GM21723 (cell line): ENCODE results near the gene POU6F2.

Experiments
- ATAC-seq: cut with Tn5 transposase; IDR thresholded peaks from one replicate; pipeline ENCODE4 v1.9.1; 2021; ENCODE audit warnings: mild to moderate bottlenecking, moderate library complexity; ENCODE audit not compliant: unreplicated experiment

Gene POU6F2

DNA sequence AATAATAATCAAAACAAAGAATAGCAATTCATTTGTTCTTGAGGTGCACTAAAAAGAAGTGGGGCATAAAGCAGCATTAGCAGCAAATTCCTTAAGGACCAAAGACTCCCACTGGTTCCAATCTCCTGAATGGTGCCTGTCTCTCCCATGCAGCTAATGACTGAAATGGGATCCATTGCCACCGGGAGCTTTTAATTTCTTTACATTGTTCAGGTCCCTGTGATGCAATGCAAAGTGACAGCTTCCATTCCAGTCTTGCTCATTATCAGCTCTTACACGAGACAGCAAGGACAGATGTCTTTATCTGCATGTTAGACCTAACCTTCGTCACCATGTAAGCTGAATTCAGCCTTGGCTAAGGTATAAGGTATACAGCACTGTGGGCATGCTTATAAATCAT is 148.1 kb downstream of the POU6F2 start:
- ATAC-seq: no peak

DNA sequence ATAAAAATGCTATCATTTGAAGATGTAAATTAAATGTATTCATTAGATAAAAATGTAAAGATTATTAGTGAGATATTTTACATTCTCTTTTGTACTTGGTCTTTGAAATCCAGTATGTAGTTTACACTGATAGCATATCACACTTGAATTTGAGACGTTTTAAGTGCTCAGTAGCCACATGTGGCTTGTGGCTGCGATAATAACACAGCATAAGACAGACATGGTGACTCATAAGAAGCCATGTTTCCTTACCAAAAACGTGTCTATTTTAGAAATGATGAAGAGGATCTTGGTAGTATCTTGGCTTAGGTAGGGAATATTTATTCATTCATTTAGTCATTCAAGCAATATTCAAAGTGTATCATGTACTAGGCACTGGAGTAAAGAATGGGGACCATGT is 149.3 kb downstream of the POU6F2 start:
- no peak for ATAC-seq

DNA sequence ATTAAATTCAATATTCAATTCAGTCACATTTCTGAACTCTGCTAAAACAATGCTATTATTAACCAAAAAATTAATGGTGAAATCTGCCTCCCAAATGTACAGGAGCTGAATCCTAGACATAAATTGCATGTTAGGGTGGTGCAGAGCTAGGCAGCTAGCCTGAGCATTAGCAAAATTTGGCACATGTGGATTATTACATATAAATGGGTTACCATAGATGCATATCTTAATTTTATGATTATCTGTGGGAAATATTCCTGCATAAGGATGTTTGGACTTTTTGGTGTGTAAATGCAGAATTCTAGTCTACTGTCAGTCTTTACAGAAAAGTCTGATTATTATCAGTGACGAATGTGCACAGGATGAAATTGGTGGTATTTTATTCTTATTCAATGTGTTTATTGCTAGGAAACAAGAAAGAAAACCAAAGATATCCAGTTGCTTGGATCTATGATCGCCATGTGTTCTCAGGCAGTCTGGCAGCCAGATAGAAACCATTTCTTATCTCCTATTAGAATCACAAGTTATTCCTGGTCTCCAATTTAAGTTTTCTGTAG is 150.7 kb downstream of the POU6F2 start:
- no peak for ATAC-seq

DNA sequence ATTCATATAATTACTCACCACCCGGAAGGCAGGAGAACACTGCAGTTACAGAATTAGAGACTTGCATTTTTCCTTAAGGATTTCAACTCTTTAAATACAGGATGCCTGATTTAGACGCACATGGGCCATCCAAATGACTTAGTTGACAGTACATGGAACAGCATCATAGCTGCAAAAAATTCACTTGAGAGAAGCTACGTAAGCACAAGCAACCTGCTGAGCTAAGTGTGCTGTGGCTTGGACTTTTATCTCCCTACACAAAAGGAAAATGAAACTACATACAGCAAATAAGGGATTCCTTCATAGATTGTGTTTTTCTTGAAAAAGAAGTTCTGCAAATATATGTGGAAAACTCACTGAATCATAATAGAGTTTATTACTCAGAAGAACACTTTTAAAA is 152.6 kb downstream of the POU6F2 start:
- ATAC-seq: no peak

DNA sequence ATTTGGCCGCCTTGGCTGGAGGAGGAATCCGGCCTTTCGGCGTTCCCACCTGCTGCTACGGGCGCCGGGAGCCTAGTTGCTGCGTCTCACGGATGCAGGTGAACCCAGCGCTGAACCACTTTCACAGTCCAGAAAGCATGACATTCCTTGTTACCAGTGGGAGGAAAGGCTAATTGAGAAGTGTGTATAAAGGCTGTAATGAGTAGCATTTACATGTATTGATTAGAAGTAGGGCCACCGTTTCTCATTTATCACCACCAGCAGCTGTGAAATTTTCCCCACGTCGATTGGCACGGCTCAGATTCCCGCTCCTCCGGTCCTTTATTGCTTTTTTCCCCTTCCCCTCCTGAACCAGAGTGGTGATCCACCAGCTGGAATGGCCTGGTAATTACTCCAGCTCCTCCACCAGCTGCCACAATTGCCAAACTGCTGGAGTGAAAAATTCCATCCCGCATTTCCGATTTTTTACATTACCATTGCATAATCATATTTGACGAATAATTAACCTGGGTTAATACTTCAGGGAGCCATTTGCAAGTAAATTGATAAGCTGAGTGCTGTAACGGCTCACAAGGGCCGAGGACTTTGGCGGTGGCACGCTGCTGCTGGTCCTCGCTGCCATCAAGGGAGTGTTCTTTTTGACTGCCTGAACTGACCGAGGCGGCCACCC is 153.3 kb downstream of the POU6F2 start:
- no peak for ATAC-seq

DNA sequence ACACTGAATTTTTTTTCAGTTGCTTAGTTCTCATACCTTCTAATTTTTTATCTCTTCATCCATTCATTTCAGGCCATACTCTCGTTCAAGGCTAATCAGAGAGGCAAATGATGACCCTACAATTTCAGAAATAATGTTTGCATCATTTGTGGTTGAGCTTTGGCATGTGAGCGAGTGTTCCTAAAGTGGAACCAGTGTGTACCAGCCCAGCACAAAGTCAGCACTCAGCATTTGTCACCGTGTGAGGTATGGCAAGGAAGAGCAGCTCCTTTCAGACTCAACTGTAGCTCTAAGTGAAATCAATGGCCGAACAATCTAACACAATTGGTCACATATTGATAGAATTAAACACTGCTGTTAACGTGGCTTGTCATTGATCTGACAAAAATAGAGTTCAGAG is 154.6 kb downstream of the POU6F2 start:
- no peak for ATAC-seq

DNA sequence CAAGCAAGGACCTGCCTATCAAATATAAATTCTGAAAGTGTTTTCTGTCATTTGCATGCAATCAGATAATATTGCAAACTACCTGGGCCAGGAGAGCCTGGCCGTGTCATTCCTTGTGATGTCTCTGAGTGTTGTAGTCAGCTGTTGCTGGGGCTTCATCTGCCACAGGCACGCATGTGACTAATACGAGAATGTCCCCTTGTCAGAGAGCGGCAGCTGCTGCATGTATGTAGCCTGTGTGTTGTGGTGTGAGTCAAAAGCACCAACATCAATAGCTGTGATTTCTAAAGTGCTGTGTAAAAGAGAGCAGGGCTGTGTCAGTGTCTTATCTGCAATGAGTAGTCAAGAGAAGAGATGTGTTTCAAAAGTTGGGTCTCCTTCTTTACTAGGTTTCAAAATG is 155.4 kb downstream of the POU6F2 start:
- no peak for ATAC-seq

DNA sequence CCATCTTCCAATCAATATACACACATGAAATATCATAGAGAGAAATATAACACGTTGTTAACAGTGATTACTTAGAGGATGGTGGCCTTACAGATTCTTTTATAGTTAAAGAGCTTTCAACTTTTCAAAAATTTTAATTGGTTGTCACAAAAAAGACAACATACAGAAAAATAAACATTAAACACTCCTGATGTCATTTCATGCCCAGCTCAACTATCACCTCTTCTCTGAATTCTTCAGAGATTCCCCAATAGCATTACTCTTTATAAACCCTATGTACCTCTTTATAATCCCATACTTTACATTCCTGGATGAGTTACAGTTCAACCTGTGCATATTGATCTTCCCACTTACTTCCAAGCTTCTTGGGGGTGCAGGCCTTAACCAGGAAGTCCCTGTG is 159.8 kb downstream of the POU6F2 start:
- no peak for ATAC-seq

DNA sequence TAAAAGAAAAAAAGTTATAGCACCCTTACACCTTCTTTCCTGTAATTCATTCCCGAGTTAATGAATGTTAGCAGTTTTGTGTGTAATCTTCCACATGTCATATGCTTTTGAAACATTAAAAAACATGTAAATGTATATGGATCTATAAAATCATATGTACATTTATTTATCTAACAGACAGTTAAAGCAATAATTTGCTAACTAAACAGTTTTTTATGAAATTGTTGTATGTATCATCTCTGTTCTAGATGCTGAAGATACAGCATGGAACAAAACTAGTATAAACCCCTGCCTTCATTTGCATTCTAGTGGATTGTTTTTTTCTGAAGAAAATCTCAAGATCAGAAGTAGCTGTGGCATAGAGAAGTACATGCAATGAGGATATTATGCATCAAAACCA is 165.0 kb downstream of the POU6F2 start:
- no peak for ATAC-seq

DNA sequence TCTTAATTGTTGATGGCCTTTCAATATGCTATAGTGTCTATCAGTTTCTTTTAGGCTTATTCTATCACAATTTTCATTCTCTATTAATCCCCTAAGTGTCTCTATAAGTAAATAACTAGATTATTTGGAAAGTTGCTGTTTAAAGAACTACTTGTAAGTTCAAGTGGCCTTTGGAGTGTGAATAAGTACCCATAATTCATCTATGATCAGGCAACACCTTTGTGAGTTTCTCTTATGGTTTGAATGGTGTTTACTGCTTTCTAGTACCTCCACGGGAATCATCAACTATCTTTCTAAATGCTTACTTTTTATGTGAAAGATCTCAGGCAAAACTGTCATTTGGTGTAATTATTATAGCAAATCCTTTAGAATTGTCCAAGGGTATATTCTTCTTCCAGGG is 166.7 kb downstream of the POU6F2 start:
- no peak for ATAC-seq

DNA sequence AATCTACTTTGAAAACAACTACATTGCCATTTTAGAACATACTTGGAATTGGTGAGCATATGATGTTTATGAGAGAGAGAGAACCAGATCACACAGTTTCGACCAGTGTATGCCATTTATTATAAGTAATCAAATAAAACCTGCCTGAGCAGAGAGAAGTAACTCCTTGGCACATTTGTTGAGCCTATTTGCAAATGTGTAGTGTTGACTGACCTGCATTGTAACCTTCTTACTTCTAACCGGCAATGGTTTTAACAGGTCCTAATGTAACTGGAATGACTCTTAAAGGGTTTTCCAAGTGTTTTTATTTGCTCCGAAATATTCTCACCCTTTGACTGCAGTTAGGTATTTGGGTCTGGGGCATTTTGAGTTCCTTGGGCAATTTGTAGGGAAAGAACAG is 167.6 kb downstream of the POU6F2 start:
- ATAC-seq: no peak

DNA sequence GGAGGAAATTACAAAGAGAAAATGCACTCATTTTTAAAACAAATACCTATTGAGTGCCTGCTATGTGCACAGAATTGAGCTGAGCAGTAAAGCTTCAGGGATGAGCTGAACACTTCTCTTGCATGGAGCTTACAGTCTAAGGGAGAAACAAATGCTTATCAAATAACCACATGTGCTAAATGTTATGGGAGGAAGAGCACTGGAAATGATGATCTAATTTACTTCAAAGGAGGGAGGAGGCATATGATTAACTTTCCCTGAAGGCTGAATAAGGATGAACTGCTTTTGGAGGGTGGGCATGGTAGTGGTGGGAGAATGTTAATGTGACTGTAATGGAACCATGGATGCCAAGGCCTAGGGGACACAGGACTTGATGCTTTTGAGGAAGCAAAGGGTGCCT is 168.2 kb downstream of the POU6F2 start:
- ATAC-seq: no peak

DNA sequence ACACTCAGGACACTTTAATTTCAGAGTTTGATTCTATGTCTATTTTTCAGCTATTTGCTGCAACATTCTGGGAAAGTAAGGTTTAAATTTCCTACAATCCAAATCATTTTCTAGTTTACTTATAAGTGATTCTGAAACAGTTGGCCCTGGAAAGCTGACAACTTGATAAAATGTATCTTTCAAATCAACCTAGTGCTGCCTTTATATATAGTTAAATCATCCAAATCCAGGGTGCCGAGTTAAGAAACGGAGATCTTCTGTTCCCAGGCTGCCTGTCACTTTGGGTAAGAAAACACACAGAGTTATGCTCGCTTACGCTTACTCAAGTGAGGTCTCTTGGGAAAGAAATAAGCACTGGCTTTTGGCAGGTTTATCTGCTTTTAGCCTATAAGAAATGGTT is 175.0 kb downstream of the POU6F2 start:
- no peak for ATAC-seq

DNA sequence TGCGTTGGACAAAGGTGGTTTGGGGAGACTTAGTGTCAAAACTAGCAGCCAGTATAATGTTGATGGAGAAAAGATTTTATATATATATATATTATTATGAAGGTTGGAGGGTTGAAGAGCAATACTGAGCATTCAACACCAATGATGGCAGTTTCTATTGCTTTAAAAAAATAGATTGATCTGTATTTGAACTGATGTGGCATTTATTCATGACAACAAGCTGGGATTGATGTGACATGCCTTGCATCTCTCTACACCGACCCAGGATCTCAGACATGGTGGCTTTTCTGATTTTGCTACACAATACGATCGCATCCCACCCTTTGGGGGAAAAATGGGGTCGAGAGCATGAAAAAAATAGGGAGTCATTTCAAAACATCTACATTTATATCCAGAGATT is 175.4 kb downstream of the POU6F2 start:
- no peak for ATAC-seq

DNA sequence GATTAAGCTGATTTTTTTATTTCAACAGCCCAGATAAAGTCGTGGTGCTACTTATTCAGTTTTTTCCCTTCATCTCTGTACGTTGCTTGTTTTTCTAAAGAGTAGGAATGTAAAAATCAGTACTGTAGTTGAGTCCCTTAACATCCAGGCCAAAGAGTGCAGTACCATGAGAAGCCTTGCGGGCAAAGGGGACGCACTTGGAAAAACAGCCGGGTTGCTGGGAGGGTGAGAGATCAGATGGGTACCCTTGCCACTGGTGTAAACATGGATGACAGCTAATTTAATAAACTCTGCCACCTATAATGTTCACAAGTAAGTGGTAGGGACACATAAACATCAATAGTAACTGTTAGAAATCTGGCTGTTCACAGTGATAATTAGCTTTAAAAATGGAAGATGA is 175.9 kb downstream of the POU6F2 start:
- no peak for ATAC-seq

DNA sequence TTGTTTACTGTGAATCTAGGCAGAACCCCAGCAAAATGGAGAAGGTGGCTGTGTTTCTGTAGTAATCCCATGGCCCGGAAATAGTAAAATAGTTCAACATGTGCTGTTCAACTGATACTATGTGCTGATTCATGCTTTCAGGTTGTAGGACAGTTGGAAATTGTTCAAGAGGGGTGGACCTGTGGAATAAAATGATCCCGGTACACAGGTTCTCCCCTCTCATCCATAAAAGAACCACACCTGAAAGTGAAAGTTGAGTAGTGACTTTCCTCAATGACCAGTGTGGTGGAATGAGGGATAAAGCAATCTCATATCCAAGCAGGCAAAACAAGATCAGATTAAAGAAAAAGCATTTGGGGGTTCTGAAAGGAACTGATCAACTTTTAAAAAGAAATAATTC is 177.1 kb downstream of the POU6F2 start:
- no peak for ATAC-seq

DNA sequence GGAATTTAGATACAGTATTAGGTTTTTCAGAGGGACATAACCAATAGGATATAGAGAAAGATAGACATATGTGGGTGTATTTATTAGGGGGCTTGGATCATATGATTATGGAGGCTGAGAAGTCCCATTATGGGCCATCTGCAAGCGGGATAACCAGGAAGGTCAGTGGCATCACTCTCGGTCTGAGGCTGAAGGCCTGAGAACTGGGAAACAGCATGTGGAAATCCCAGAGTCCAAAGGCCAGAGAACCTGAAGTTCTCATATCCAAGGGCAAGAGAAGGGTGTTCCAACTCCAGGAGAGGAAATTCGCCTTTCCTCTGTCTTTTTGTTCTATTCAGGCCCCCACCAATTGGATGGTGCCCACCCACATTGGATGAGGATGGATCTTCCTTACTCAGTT is 180.7 kb downstream of the POU6F2 start:
- ATAC-seq: no peak

DNA sequence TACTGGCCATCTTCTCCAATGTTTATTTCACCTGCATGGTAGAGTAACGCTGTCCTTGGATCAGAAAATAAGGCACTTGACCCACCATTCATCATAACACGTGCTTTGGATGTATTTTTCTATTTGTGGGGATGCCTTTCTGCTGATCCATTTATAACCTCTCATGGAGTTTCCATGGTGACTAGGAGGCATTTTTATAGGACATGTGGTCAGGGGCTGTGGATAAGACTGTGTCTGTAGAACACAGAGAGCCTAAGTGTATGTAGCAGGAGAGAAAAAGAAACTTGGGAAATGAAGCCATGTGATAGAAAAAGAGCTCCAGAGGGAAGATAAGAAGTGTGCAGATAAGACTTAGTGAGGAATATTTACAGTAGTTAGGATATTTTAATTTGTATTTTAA is 184.2 kb downstream of the POU6F2 start:
- no peak for ATAC-seq

DNA sequence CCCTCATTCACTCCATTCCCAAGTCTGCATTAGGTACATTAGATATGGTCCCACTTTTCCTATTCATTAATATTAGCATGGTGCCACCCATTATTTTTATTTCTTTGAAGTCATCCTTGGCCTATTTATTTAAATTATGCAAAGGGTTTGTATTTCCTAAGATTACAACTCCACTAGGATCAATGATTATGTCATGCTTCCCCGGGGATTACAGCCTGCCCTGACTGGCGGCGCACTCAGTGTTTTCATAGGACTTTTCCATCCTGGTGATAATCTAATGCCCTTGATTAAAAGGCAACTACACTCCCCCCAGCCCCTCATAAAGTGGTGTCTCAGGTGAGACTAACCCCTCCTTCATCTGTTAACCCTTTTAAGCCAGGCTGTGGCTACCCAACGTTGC is 187.2 kb downstream of the POU6F2 start:
- no peak for ATAC-seq

DNA sequence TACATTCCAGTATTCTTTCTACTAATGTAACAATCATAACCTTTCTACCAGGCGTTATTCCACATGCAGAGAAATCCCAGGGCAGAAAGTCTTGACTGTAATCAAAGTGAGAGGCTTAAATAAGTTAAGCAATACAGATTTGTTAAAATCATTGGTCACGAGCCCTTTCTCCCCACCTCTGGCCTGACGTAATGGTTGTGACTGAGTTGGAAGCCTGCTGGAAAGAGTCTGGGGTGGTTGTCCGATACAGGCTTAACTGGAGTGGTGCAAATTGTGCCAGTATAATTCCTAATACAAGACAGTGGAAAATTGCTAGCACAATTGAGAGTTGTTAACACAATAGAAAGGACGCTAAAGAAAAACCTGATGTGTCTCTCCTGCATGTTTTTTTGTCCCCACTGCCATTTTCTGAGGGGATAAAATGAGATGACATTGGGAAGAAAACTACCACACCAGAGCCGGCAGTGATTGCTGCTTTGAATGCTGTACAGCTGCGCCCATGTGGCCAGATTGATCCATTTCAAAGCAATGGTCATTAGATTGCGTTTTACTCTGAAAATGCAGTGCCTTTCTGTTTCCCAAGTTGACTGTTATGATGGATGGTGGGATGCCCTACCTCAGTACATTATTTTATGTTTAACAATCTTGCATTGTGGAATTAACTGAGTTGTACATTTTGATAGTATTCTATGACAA is 190.8 kb downstream of the POU6F2 start:
- ATAC-seq: no peak

DNA sequence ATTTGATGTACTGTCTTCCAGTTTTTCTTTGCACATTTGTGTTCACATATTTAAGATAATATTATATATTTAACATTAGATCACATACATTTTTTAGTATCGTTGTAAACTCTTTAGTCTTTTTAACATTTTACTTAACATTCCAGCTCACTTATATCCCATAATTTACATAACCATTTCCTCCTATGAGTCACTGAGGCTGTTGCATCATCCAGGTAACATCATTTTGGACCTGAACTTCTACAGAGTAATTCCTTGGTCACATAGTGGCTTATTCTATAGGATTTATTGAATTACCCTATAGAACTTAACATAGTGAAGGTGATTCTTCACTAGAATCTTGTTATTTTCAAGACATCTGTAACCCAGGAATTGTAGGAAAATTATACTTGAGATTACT is 194.4 kb downstream of the POU6F2 start:
- no peak for ATAC-seq

DNA sequence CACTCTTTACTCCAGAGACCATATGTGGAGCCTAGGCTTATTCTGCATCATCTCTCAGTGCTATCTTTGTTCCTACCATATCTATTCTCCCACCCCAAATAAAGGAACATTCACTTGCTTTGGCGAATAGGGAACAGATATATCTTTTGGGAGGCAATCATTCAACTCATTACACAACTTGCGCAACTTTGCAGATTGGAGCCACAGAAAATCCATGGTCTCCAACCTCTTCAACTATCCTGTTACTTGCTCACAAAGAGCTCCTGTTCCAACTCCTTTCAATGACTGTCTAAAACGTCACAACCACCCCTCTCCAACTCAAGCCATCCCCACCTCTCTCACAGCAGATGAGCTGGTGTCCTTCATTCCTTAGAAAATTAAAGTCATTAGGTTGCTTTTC is 203.7 kb downstream of the POU6F2 start:
- no peak for ATAC-seq

DNA sequence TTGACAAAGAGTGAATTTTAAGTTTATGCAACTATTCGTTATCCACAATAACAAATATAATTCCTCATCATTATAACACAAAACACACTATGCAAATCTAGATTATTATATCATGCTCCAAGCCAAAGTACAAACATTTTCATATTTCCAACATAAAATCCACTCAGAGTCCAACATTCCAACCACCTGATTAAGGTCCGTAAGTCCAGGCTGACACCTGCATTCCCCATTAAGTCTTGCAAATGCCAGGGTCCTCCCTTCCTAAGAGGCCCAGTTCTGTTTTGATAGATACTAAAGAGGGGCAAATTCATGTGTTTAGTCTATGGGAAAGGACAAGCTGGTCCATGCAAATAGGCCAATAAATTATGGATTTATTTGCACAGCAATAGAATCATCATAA is 206.1 kb downstream of the POU6F2 start:
- no peak for ATAC-seq
